ENCODE data around the gene NKD1. TPM values are rescaled to one million over a fixed set of nuclear protein-coding genes. Genes with fewer than 3 reads are reported as not detected.

The NKD1 gene
- total RNA-seq, 1 donor from 2014 or later, result 31.3 TPM

- Mint-ChIP-seq H3K9me3 (ENCODE audit: unreplicated experiment) (peaks cover 17% of the 10 kb centered on the region), H3K36me3 (ENCODE audit: unreplicated experiment) (peaks cover 15% of the 10 kb centered on the region), H3K4me1 (ENCODE audit: low read depth, unreplicated experiment) (peaks cover 33% of the 10 kb centered on the region), H3K27me3 (ENCODE audit: unreplicated experiment) (peaks cover 13% of the 10 kb centered on the region), H3K27ac (ENCODE audit: unreplicated experiment) (peak overlapping the region; percentile 99), H3K4me3 (ENCODE audit: unreplicated experiment) (peak overlapping the region; percentile 77)
- DNase-seq, result peak; percentile 86
- TF ChIP-seq, protein P1, sequence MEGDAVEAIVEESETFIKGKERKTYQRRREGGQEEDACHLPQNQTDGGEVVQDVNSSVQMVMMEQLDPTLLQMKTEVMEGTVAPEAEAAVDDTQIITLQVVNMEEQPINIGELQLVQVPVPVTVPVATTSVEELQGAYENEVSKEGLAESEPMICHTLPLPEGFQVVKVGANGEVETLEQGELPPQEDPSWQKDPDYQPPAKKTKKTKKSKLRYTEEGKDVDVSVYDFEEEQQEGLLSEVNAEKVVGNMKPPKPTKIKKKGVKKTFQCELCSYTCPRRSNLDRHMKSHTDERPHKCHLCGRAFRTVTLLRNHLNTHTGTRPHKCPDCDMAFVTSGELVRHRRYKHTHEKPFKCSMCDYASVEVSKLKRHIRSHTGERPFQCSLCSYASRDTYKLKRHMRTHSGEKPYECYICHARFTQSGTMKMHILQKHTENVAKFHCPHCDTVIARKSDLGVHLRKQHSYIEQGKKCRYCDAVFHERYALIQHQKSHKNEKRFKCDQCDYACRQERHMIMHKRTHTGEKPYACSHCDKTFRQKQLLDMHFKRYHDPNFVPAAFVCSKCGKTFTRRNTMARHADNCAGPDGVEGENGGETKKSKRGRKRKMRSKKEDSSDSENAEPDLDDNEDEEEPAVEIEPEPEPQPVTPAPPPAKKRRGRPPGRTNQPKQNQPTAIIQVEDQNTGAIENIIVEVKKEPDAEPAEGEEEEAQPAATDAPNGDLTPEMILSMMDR (IDR thresholded peaks at IDR 0.05; ENCODE audit: partially characterized antibody, unreplicated experiment), result no peak
Measured at GRCh38 chr16:50505714-50506542, 42.3 kb upstream of the NKD1 start.

- H3K4me1 Mint-ChIP-seq (ENCODE audit: low read depth, unreplicated experiment), result peaks cover 33% of the 10 kb centered on the region
- peaks cover 13% of the 10 kb centered on the region for H3K27me3 Mint-ChIP-seq (ENCODE audit: unreplicated experiment)
- peak overlapping the region; percentile 99 for H3K27ac Mint-ChIP-seq (ENCODE audit: unreplicated experiment)
- H3K36me3 Mint-ChIP-seq (ENCODE audit: unreplicated experiment), result peaks cover 21% of the 10 kb centered on the region
- no peak for DNase-seq
- peaks cover 18% of the 10 kb centered on the region for H3K9me3 Mint-ChIP-seq (ENCODE audit: unreplicated experiment)
- peak overlapping the region; percentile 77 for H3K4me3 Mint-ChIP-seq (ENCODE audit: unreplicated experiment)
- TF ChIP-seq, protein P1 (IDR thresholded peaks at IDR 0.05; ENCODE audit: partially characterized antibody, unreplicated experiment), result no peak
Measured at GRCh38 chr16:50506543-50506937, 41.7 kb upstream of the NKD1 start.

GRCh38 chr16:50507397-50507796 lies 40.8 kb upstream of the NKD1 start:
- no peak overlapping the region for H3K27ac Mint-ChIP-seq (ENCODE audit: unreplicated experiment)
- H3K36me3 Mint-ChIP-seq (ENCODE audit: unreplicated experiment), result peaks cover 29% of the 10 kb centered on the region
- DNase-seq, result no peak
- no peak overlapping the region for H3K4me3 Mint-ChIP-seq (ENCODE audit: unreplicated experiment)
- peaks cover 30% of the 10 kb centered on the region for H3K4me1 Mint-ChIP-seq (ENCODE audit: low read depth, unreplicated experiment)
- peaks cover 9% of the 10 kb centered on the region for H3K27me3 Mint-ChIP-seq (ENCODE audit: unreplicated experiment)
- TF ChIP-seq, protein P1 (IDR thresholded peaks at IDR 0.05; ENCODE audit: partially characterized antibody, unreplicated experiment), result no peak
- peaks cover 19% of the 10 kb centered on the region for H3K9me3 Mint-ChIP-seq (ENCODE audit: unreplicated experiment)

DNA sequence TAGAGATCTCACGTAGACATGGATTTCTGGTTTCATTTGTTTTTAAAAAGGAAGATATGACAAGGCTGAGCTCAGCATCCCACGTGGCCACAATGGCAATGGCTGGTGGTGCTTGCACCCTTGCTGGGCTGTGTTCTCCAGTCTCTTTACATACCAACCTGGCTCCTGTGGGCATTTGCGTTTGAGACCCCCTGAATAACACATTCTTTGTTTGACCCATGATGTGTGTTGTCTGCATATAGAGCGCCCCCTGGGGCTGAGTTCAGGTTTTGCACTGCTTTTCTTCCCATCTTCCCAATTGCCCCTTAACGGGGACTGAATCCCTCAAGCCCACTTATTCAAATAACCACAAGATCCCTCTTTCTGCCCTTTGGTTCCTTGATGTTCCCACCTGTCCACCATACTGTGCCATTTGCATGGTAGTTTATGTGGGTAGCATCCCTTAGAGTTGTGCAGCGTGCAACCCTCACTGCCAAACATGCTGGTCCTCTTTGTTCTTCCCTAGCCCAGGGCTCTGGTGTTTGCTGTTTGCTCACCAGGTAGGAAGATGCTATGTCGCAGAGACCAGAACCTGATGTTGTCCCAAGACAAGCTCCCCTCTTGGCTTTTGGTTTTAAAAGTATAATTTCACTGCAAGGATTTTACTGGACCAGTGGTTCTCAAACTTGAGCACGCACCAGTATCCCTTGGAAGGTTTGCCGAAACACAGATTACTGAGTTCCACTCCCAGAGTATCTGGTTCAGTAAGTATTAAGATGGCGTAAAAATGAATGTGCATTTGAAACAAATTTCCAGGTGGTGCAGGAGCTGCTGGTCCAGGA lies 38.5 kb upstream of the NKD1 start:
- Mint-ChIP-seq H3K27me3 (ENCODE audit: unreplicated experiment) (peaks cover 9% of the 10 kb centered on the region), H3K27ac (ENCODE audit: unreplicated experiment) (no peak overlapping the region), H3K4me3 (ENCODE audit: unreplicated experiment) (no peak overlapping the region), H3K4me1 (ENCODE audit: low read depth, unreplicated experiment) (peaks cover 23% of the 10 kb centered on the region), H3K36me3 (ENCODE audit: unreplicated experiment) (peaks cover 32% of the 10 kb centered on the region), H3K9me3 (ENCODE audit: unreplicated experiment) (peaks cover 19% of the 10 kb centered on the region)
- TF ChIP-seq, protein P1 (IDR thresholded peaks at IDR 0.05; ENCODE audit: partially characterized antibody, unreplicated experiment), result peak; percentile 57
- no peak for DNase-seq
